ENCODE results near the gene VGF.

DNA sequence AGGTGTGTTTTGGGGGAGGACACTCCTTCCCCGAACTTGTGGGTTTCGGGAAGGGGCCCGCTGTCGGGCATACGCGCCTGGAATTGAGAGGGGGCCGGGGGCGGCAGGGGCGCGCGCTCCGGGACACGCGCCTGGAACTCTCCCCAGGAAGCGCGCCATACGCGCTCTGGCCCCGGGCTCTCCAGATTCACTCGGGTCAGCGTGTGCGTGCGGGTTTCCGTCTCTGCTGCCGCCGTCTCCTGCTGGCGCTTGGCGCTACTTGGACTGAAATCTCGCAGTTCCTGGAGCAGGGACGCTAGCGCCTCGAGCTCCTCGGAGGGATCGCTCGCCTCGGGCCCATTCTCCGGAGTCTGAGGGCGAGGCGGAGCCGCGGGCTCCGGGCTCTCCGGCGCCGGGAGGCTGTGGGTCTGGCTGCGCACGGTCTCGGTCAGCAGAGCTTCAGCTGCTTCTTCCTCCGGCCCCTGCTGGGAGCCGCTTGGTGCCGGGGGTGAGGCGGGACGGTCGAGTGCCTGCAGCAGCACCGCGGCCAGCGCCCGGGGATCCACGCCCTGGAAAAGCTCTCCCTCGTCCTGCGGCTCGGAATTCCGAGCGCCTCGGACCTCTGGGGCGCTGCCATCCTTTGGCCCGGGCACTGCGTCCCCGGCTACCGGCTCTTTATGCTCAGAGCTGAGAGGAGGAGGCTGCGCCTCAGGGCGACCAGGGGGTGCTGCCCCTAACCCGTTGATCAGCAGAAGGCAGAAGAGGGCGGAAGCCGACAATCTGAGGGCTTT lies 1.1 kb downstream of the VGF start:
- TF ChIP-seq CTCF (IDR thresholded peaks at IDR 0.05) (no peak), EZH2 (IDR thresholded peaks at IDR 0.05; ENCODE audit: borderline replicate concordance, insufficient read depth, low read depth, low read length, poor library complexity, severe bottlenecking) (no peak)

Data from B cell (primary cell).